Measurements from ENCODE around the gene CLCN6.
"Not testable (repeated sequence)": the region's sequence is repeated elsewhere in the genome, so short reads cannot be mapped to it uniquely, and the experiment has no call there.

CLCN6 gene

DNA sequence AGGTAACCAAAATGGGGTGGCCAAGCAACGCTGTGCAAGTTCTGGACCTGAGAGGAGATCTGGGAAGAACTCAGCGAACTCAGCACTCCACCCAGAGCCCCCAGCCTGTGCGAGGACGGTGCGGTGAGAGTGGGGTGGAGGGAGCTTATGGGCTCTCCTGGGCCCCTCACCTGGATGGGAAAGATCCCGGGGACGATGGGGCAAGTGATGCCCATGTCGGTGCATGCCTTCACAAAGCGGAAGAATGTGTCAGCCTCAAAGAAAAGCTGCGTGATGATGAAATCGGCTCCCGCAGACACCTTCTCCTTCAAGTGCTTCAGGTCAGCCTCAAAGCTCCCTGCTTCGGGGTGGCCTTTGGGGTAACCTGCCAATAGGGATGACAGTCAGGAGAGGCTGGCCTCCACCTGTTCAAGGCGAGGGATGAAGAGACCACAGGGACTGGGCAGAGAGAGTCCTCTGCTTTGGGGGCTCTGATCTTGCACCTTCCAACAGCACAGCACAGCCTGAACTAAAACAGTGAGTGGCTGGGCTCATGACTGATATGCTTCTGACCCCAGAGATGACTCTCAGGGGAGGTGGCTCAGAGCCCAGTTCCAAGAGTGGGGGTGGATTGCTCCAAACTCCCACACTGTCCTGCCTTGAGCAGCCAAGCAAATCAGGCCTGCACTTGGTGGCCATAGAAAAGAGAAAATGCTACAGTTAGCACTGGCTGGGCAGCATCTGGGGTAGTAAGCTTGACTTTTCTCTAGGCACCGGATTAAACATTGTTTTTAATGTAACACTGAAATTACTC is 9.8 kb upstream of the CLCN6 start:
- DNase-seq (ENCODE audit: low spot score): no peak

DNA sequence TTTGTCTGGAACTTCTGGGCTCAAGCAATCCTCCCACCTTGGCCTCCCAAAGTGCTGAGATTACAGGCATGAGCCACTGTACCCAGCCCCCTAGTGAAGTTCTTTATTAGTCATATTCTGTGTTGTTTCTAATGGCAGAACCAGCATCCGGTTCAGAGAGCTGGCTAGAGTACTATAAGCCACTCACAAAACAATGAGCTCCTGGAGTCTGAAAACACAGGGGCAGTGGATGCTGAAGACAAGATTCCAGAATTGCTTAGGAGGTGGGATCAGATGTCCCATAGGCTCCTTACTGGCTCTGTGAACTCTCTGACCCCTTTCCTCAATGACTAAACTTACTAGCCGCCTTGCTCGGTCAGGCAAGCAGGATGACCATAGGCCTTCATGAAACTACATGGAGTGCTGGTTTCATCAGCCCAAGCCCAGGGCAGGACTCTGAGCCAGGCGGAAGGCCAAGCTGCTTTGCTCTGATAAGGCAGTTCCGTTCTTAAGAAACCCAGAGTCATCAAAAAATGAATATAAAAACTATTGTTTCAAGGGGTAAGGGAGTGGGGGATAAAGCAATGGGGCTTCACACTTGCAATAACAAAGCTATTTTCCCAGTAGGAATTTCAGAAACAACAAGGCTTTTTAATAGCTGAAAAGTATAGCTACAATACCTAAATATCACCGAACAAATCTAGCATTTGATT is 8.3 kb upstream of the CLCN6 start:
- no peak for DNase-seq (ENCODE audit: low spot score)

DNA sequence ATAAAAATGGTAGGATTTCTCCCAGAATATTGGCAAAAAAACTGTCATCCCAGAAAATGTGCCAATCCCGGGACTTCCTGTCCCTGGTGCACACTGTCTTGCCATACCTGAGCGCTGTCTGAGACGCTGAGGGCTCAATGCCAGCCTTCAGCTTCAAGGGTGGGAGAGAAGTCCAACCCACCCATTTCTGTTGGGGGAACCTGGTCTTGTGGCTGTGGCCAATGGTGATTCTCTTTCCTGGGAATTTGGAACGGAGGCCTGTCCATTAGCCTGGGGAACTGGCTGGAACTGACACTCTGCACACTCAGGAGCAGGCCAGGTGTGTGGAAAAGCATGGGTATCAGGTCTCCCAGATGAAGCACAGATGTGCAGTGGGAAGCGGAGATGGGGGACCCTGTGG is 6.9 kb upstream of the CLCN6 start:
- DNase-seq (ENCODE audit: low spot score): no peak

DNA sequence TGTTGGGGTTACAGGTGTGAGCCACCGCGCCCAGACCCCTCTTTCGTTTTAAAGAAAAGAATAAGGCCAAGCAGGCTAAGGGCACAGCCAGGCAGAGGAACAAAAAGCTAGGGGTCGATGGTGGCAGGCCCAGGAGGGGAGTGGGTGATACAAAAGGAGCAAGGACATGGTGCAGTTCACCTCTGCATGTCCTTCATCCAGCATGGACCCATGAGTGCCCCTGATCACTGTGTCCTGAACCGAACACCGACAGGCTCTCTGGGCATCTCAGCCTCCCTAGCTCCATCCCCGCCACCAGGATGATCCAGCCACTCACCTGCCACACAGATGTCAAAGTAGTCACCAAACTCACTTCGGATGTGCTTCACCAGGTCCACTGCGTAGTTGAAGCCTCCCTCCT is 6.1 kb upstream of the CLCN6 start:
- DNase-seq (ENCODE audit: low spot score): no peak

DNA sequence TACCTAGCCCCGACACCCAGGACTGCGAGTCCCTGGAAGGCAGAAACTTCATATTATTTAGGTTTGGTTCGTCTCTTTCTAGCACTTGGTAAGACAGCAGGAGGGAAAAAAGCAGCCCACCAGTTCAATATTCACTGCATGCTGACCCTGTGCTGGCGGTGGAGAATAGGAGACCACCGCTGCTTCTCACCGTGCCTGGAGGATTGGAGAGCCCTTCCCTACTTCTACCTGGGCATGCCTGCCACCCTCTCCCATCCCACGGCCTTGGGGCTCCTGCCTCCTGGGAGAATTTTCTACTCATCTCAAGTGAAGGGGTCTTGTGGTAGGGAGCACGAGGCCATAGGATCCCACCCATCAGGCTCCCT is 5.6 kb upstream of the CLCN6 start:
- no peak for DNase-seq (ENCODE audit: low spot score)

DNA sequence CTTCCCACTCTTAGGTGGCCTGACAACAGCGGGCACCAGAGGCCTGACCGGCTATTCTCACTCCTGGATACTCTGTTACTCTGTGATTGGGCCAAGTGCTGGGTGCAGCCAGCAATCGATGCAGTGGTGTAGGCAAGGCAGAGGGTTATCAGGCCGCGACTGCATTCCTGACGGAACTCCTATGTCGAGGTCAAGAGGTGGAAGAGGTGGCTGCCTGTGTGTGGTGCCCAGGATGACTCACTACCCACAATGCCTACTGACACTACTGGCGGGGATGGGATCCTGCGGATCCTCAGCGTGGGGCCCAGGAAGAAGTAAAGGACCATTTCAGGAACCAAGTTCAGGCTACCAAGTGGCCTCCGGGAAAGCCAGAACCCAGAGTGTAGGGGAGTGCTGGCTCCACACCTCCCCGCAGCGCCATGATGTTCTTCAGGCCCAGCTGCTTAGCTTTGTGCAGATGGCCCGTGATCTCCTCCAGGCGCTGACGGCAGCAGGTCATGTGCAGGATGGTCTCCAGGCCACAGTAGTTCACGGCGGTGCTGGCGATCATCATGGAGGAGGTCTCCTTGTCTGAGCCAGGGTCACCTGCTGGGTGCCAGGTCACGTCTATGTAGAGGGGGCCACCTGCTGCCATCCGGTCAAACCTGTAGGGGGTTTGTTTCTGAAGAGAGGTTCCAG is 5.1 kb upstream of the CLCN6 start:
- no peak for DNase-seq (ENCODE audit: low spot score)

DNA sequence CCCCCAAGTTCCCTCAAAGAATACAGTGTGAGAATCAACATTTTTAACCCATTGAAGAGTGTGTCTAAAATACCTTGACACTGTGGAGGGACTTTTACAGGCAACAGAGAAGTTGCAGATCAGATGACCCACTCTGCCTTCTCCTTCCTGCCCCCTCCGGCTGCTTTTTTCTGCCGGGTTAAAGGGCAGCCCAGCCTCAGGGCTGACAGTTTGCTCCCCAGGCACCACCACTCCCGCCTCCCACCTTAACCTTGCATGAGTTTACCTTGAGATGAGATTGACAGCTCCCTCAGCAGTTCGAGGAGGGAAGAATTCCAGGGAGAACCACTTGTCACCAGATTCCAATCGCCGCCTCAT is 3.4 kb upstream of the CLCN6 start:
- no peak for DNase-seq (ENCODE audit: low spot score)

DNA sequence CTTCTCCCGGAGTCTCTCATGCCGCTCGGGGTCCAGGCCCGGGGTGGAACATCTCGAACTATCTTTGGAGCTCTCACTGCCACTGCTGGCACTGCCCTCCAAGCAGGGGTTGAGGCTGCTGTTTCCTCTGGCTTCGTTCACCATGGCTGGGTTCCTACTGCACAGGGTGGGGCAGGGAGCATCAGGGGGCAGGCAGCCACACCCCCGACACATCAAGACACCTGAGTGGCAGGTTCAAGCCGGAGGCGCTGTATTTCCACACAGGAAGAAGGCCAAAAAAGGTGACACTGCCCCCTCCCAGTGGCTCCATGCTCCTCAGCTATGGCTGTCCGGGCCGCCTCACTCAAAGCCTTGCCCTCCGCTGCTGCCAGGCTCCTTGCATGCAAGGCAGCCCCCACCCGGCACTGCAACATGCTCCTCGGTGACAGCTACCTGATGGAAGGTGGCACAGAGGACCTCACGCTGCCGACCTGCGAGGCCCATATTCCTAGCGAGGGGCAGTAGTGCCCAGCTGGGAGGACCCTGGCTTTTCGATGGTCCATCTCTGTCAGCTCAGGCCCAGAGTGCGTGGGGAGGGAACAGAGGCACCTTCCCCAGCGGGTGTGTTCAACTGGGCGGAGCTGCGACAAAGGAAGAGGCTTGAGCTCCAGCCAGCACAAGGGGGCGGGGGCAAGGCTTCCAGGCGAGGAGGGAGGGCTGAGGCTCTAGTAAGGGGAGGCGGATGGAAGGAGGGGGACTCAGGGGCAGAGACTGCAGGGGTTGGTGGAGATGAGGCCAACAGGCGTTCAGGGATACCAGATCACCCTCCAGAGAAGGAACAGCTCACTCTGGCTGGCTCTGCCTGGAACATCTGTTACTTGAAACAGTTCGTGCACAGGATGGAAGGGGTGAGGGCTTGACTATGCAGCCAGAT is 2.8 kb upstream of the CLCN6 start:
- DNase-seq (ENCODE audit: low spot score): peak; percentile 73

DNA sequence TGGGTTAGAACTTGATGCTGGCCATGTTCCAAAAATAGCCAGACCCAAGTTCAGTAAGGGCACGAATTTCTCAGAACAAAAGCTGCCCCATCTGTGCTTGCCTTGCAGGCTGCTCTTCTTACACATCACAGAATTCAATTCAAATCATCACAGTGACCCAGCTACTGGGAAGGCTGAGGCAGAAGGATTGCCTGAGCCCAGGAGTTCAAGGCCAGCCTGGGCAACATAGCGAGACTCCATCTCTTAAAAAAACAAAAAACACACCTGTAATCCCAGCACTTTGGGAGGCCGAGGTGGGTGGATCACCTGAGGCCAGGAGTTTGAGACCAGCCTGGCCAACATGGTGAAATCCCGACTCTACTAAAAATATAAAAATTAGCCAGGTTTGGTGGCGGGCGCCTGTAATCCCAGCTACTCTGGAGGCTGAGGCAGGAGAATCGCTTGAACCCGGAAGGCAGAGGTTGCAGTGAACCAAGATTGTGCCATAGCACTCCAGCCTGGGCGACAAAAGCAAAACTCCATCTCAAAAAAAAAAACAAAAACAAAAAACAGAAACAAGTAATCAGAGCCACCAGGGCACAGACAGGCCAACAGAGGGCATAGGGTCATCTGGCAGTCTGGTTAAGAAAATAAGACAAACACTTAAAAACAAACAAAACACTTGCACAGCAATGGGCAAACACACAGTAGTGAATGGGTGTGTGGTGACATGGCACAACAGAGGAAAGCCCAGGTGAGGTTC is 1.9 kb upstream of the CLCN6 start:
- DNase-seq (ENCODE audit: low spot score): not testable (repeated sequence)

DNA sequence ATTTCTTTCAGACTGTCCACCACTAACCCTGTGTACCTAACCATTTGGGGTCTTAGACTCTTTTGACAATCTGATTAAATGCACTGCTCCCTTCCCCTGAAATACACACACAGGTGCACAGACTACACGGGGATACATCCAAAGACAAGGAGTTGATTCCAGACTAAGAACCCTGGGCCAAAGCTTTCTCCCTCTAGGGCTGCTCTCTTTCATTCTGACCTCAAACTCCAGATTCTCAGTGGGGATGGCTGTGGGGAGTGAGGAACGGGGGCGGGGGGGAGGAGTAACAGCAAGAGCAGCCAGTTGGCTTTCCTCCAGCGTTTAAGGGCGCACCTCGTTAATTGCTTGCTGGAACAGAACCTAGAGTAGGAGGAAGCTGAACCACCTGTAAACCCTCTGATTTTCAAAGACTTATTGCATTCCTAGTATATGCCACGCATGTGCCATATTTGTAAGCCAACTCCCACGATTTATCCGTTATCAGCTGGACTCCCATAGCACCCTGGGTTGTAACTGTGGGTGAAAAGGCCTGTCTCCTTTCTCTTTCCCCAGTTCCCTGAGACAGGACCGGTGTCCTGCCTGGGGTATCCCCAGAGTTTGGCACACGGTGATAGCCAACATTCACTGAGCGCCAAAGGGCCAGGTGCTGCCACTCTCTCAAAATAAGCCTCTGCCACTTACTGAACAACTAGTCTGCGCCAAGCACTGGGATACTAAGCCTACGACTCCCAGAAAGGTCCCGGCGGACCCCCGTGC is 1.1 kb upstream of the CLCN6 start:
- DNase-seq (ENCODE audit: low spot score): no peak

DNA sequence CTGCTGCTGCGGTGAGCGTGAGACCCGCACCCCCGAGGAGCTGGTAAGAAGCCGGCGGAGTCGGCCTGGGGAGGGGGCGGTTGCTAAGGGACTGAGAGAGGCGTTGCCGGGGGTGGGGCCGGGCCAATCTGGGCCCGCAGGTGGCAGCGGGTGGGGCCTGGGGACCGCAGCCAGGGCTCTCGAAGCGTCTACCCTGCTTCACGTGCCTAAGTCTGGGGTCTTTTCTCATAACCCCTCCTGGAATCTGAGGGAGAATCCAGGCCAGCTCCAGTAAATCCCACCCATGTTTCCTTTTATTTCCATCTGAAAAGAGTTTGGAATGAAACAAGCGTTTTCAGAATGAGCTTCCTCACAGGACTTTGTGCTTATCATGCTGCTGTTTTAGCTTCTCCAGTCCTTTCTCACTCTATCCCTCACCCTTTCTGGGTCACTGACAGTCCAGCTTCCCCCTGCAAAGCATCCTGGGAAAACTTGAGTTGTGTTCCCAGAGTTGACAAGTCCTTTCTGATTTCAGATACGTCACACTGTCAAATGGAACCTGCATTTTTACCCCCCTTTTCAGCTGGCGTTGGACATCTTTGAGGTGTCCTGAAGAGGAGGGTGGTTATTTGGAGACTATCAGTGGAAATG is 431 bp downstream of the CLCN6 start:
- DNase-seq (ENCODE audit: low spot score): peak; percentile 80

DNA sequence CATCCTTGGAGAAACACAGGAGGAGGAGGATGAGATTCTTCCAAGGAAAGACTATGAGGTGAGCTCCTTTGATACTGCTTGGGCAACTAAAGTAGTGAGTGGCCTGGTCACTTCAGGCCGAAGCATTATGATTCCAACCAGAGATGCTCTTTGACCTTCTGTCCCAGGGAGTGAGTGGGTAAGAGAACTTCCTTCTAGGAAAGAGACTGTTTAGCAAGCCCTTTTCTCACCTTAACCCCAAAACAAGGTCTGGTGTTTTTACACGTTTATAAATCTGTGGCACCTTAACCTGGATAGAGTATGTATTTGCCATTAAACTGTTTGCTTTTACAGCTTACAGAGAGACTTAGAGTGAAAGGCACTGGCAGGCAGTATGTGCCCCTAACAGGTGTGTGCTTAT is 1.1 kb downstream of the CLCN6 start:
- DNase-seq (ENCODE audit: low spot score): no peak

DNA sequence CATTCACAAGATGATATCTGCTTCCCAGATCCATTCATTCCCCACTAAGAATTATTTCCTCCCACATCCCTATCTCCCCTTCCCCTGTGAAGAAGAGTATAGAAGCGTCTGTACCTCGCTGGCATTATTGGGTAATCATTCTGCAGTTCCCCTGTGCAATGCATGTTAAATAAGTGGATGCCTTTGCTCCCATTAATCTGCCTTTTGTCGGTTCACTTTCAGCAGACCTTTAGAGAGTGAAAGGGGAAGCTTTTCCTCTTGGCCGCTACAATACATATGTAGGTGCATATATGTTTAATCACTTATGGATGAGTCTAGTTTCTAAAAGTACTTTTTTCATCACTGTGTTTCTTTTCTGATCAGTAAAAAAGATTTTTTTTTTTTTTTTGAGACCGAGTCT is 7.0 kb downstream of the CLCN6 start:
- DNase-seq (ENCODE audit: low spot score): no peak

DNA sequence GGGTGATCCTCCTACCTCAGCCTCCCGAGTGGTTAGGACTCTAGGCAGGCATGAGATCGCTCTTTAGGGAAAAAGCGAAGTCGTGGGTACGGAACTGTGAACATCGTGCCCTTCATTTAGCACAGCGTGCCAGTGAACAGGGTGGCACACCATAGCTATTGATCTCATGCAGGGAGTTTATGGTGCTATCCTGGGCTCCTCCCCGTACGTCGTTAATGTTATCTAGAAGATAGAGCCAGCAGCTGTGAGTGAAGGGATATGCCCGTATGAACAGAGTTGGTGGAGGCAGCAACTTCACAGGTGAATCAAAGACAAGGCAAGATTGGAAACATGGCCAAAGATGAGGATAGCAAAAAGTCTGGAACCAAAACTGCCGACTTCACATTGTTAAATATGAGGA is 11.2 kb downstream of the CLCN6 start:
- DNase-seq (ENCODE audit: low spot score): no peak

DNA sequence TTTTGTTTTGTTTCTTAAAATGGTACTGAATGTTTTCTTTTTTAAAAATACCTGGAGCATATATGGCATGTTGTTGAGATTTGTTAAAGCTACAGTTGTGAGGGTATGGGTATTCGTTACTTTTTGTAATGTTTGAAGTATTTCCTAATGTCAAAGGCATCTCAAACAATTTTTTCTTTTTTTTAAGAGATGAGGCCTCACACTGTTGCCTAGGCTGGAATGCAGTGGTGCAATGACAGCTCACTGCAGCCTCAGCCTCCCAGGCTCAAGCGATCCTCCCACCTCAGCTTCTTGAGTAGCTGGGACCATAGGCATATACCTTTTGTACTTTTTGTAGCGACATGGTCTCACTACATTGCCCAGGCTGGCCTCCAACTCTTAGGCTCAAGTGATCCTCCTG is 16.1 kb downstream of the CLCN6 start:
- no peak for DNase-seq (ENCODE audit: low spot score)

DNA sequence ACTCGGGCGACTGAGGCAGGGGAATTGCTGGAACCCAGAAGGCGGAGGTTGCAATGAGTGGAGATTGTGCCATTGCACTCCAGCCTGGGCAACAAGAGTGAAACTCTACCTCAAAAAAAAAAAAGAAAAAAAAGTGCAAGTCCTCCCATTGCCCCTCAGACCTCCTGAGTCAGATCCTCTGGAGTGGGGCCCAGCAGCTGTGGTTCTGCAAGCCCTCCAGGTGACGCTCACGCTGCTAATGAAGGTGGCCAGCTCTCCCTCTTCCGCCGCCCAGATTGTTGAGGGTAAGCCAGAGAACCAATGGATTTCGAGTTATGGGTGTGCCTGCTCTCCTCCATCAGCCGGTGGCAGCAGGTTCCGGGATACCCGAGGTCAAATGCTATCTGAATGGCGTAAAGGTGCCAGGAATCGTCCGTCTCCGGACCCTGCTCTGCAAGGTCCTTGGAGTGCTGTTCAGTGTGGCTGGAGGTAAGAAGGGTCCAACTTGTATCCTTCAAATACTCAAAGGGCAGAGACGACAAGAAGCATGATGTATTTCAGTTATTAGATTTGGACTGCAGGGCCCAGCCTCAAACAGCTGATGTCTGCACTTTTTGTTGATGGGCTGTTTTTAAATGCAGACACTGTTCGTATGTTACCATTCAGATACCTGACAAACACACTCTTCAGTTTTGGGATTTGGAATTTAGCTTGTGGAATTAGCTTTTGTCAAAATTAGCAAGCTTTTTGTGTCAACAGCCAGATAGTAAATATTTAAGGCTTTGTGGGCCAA is 17.6 kb downstream of the CLCN6 start:
- DNase-seq (ENCODE audit: low spot score): no peak

DNA sequence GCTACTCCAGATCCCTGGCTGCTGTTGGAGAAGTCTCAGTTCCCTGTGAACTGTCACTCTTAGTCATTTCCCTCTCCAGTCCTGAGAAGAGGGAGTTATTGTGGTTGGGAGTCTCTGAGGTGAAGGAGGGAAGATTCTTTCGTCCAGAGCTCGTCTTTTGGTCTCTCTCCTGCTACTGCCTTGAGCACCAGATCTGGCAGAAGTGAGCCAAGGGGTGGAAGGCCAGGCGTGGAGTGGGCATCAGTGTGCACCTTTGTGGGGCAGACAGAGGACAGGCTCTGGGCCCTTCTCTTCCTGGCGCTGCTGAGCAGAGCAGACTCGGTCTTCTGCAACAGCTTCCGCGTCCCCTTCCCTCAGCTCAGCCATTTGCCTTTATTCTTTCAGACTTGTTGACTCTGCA is 19.1 kb downstream of the CLCN6 start:
- no peak for DNase-seq (ENCODE audit: low spot score)

DNA sequence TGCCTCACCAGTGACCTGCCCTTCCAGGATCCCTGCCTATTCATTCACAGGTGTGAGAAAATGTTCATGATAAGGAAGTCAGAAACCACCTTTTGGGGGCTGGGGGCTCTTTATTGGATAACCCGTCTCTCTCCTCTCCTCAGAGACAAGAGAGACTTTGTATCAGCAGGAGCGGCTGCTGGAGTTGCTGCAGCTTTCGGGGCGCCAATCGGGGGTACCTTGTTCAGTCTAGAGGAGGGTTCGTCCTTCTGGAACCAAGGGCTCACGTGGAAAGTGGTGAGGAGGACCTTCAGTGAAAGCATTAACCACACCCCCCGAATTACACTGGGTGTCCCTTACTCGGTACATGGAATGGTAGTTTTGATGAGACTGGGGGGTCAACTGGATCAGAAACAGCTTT is 21.0 kb downstream of the CLCN6 start:
- DNase-seq (ENCODE audit: low spot score): no peak

DNA sequence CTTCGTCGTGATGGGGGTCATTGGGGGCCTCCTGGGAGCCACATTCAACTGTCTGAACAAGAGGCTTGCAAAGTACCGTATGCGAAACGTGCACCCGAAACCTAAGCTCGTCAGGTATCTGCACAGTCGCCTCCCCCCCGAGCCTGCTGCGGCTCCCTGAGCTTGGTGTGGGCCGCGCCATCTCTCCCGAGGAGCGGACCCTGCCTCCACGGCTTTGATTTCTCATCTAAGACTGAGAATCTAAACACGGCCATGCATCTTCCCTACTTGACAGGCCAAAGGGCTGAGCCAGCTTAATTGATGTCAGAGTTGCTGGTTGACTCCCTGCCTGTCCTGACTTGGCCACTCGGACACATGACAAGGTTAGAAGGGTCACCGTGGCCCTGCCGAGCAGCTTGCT is 22.5 kb downstream of the CLCN6 start:
- no peak for DNase-seq (ENCODE audit: low spot score)
